ENCODE results near the gene PCP4.

Gene PCP4

DNA sequence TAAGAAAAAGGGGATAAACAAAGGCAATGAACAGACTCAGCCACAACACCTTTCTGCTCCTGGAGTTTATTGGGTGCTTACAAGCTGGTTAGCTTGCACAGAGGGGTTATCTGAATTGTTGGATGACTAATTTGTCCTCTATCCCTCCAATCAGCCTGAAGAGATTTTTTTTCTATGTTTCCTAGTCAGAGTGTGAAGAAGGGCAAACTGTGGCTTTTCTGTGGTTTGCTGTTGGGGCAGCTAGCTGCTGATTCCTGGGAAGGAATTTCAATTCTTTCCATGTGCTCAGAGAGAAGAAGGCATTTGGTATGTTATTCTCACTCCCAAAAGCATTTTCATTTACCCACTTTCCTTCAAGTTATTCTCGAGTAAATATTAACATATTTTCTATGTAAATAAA, 48.6 kb downstream of the PCP4 start:
- in situ Hi-C loops (cut with HindIII; ENCODE audit: low sequenced_read_pairs): no loop called here

DNA sequence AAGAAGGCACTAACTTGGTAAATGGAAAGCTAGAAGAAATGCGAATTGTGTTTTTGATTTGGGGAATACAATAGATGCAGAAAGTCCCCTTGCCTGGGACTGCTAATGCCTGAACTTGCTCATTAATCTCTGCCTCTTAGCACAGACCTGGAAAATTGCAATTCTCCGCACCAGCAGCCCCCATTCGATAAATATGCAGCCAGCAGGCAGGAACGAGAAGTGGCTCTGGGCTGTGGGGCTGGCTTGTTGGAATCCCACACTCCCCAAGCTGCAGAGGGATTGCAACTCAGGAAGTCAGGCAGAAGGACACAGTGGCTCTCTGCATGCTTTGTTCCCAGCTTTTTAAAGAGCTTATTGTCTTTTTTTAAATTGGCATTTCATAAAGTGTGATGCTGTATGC, 51.3 kb downstream of the PCP4 start:
- in situ Hi-C loops (cut with HindIII; ENCODE audit: low sequenced_read_pairs): no loop called here

DNA sequence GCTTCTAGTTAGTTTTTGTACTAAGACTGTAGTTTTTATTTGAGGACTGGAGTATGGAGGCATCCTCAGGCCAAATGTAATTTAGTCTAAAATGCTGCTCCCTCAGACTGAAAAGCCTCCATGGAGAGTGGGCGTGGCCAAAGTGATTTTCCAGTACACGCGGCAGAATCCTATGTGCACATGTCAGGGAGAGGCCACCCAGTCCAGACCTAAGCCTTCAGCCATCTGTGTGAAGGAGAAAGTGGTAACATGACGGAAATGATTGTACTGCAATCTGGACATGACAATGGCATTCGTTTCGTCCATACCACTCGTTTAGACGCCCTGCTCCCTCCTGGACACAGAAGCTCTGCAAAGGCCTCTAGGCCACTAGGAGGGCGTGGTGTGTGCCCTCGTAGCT, 56.2 kb downstream of the PCP4 start:
- in situ Hi-C loops (cut with HindIII; ENCODE audit: low sequenced_read_pairs): no loop called here

DNA sequence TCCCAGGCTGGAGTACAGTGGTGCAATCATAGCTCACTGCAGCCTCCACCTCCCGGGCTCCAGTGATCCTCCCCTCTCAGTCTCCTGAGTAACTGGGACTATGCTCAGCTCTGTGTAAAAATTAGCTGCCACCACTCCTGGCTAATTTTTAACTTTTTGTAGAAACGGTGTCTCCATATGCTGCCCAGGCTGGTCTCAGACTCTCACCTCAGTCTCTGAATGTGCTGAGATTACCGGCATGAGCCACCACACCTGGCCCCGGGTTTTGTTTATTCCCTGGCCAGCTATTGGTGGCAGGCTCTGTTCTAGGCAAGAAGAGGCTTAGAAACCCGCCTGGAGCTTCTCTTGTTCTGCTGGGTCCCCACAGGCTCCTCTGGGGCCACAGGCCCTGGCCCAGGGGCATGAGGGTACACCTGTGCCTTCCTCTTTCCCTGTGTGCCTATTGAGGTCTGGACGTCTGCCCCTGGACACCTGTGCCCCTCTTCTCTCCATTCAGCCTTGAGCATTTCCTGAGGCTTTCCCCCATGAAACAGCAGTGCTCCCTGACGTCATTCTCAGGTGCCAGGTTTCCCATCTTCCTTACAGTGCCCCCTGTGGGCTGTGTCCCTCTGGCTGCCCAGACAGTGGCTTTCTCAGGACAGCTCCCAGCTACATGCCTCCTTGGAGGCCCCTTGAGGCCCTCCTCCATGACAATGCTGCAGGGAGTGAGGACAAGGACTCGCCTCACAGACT, 57.5 kb downstream of the PCP4 start:
- in situ Hi-C loops (cut with HindIII; ENCODE audit: low sequenced_read_pairs): no loop called here

DNA sequence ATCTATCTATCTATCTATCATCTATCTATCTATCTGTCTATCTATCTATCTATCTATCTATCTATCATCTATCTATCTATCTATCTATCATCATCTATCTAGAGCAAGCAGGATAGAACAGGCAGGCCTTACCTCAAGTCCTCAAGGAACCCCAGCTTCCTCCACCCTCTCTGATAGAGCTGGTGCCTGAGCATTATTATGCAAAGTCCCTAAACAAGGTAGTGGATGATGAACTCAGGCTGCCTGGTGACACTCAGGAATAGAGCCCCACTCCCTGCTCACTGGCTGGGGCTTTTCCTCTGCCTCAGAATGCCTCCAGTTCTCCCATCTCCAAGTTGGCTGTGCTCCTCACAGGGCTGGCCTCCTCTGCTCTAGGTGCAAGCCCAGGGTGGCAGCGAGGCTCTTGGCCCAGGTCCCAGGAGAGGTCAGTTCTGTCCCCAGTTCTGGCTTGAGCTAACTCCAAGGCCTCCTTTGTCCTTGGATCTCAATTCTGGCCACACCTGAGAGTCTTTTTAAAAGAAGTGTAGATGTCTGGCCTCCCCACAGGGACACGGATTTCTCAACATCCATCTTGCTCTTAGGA, 60.2 kb downstream of the PCP4 start:
- in situ Hi-C loops (cut with HindIII; ENCODE audit: low sequenced_read_pairs): no loop called here

DNA sequence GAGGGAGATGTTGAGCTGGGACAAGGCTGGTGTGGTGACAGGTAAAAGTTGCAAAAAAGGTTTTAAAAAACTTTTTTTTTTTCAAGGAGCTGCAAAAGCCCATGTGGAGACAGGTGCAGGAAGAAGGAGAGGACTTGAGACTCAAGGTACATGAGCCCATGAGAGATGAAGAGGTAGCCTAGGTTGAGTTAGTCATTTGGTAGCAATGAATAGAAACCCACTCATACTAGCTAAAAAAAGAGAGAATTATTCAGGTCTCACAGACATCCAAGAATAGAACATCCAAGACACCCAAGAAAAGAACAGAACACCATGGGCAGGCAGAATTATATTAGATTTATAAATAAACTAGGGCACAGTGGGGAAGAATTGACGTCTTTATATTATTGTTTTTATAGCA, 65.1 kb downstream of the PCP4 start:
- in situ Hi-C loops (cut with HindIII; ENCODE audit: low sequenced_read_pairs): no loop called here

DNA sequence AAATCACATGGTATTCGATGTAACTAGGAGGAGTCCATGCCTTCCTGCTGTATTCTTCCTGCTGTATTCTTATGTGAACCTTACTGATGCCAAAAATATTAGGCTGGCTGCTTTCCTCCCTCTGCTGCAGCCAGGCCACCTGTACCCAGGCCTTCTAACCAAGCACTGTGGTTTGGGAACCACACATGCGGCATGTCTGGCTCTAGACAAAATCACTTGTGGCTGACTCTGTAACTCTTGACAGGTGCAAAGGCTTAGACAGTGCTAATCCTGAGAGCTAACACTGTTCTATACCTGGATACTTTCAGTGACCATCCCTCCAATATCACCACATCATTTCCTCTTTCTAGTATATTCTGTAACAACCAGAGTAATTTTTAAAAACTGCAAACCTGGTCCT, 67.7 kb downstream of the PCP4 start:
- in situ Hi-C loops (cut with HindIII; ENCODE audit: low sequenced_read_pairs): no loop called here

DNA sequence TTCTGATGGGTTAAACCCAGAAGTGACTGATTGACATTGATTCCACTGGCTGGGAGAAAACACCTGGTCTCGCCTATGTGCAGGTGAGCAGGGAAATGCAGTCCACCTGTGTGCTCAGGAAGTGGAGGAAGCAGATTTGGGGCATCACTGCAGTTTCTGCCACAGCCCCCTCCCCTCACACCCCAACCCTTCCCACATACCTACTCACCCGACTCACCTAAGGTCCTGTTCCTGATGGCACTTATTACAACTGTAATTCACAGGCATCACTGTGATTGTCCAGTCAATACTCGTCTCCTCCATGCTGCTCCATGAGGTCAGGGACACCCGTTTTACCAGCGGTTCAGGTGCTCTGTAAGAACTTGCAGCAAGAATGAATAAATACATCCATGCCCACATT, 68.5 kb downstream of the PCP4 start:
- in situ Hi-C loops (cut with HindIII; ENCODE audit: low sequenced_read_pairs): no loop called here

DNA sequence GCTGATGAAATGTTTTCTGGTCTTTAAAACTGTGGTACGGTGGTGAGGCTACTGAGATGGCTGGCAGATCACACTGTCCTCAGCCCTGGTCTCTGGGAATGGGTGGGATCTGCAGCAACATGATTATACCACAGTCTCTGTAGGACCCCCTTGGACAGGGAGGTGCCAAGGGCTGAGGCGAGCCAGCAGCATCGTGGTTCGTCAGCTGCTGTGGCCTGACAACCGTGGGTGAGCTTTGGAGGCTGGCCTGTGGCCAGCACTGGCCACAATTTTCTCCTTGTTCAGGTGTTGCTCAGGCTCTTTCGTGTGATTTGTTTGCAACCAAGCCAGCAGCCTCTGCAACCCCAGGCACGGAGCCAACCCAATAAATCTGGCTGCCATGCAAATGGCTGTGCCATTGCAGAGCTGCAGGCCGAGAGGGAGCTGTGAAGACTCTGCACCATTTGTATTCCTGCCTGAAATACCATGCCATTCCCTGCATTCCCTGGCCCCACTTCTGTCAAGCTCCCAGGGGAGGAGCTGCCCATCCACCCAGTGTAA, 70.9 kb downstream of the PCP4 start:
- in situ Hi-C loops (cut with HindIII; ENCODE audit: low sequenced_read_pairs): no loop called here

DNA sequence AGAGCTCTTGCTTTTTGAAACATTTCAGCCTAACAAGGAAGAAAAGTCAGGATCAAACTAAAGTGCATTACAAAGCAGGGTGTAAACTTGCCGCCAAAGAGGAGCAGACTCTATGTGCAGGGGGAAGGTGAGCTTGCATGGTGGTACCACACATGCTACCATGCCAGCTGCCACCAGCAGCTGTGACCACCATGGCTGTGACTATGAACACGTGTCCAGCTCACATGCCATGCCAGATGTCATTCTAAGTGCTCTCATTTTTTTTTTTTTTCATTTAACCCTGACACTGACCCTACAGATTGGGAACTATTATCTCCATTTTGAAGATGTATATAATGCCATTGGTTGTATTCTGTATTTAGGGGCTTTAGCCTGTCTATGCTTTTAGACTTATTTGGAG, 79.0 kb downstream of the PCP4 start:
- in situ Hi-C loops (cut with HindIII; ENCODE audit: low sequenced_read_pairs): no loop called here

DNA sequence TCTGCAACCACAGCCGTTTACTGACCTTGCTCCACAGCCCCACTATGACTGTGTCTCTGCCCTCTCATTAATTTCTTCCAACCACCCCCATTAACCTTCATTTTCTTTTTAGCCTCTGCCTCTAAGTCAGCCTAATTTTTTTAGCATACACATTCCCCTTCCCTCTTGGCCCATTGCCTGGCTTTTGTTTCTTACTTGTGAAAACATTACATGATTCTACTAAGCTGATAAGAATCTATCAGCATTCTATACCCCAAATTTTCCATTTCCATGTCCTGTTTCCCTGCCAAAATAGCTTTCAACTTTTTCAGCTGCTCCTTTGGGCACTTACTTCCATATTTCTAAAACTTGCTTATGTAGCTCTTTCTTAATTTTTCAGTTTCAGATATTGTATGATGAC, 79.8 kb downstream of the PCP4 start:
- in situ Hi-C loops (cut with HindIII; ENCODE audit: low sequenced_read_pairs): no loop called here

DNA sequence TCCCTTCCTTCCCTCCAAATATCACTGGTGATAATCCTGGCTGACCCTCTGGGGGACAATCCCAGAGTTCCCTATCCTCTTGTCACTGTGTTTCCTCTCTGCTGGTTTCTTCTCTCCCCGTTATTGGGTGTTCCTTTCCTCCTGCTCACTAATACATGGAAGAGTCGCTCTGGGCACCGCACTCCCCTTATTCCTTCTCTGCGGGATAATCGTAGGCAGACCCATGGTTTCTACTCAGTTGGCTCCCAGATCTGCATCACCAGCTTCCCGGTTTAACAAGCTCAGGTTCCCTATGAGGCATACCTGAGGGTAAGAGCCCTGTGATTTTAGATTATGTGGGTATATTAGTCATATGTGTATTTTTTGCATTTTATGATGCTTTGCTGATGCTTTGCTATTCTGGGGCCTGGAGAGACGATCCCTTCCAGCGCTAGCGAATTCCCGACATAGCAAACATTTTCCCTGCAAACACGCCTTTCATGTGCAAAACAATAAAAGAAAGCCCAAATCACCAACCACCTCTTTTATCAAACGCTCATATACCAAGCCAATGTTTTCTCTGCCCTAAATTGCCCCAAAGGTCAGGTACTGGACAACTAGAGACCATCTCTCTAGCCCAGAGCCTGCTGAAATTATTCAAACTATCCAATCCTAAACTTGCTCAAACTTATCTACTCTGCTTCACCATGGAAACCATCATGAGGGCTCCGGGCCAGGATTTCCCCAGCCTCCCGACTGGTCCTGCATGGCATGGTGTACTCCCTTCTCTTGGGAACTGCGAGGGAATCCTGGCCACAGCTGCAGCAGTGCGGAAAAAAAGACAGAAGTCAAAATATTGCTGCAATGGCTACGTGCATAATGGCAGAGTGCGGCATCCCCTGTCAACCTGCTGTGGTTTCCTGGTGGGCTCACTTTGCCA, 84.2 kb downstream of the PCP4 start:
- in situ Hi-C loops (cut with HindIII; ENCODE audit: low sequenced_read_pairs): no loop called here

DNA sequence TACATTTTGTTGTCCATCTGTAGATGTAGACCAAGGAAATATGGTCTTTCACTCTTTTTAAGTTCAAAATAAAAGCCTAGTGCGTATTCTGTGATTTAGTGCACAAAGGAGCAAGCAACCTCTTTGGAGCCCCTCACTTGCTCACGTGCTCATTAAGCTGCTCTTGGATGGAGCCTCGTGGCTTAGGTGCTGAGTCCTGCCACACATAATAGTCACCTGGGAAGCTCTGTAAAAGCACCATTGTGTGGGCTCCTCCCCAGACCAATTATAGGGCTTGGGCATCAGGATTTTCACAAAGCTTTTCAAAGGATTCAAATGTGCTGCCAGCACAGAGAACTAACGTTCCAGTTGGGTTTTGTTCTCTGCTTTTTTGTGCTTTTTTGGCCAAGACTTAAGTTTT, 85.0 kb downstream of the PCP4 start:
- in situ Hi-C loops (cut with HindIII; ENCODE audit: low sequenced_read_pairs): no loop called here

DNA sequence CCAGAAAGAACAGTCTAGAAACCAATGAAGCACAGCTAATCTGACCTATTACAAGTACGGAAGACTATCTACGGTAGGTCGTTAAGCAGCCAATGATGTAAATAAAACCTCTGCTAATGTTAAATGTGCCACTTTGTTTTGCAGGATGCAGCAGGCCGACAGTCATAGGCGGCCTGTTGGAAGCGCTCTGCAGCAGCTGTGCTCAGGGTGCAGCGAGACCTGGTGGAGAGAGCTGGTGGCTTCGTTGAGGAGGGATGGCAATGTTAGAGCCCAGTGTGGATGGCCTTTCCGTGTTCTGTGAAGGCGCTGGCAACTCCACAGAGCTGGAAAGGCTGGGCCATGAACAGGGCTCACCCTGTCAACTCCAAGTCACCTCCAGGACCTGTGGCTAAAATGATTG, 87.3 kb downstream of the PCP4 start:
- in situ Hi-C loops (cut with HindIII; ENCODE audit: low sequenced_read_pairs): no loop called here

DNA sequence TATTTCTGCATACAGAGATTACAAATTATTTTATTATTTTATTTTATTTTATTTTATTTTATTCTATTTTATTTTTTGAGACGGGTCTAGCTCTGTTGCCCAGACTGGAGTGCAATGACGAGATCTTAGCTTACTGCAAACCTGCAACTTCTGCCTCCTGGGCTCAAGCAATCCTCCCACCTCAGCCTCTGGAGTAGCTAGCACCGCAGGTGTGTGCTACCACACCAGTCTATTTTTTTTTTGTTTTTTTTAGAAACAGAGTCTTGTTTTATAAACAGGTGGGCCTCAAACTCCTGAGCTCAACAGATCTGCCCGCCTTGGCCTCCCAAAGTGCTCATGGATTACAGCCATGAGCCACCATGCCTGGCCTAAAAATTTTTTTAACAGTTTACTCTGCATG, 88.1 kb downstream of the PCP4 start:
- in situ Hi-C loops (cut with HindIII; ENCODE audit: low sequenced_read_pairs): no loop called here

DNA sequence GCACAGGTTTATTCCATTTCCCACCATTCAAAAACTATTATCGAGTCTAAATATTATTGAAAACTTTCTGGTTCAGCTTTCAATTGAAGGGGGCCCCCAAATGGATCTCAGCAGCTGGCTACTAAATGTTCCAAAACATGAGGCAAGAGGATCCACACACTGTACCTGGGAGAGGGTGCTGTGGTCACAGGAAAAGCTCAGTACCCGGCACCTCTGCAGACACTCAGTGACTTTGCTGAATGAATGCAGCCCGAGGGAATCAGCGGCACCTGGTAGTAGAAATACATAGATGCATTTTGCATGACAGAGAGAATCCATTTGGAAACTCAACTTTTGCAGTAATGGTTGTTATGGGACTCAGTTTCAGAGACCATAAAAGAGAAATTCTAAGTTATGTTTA, 89.3 kb downstream of the PCP4 start:
- in situ Hi-C loops (cut with HindIII; ENCODE audit: low sequenced_read_pairs): no loop called here

DNA sequence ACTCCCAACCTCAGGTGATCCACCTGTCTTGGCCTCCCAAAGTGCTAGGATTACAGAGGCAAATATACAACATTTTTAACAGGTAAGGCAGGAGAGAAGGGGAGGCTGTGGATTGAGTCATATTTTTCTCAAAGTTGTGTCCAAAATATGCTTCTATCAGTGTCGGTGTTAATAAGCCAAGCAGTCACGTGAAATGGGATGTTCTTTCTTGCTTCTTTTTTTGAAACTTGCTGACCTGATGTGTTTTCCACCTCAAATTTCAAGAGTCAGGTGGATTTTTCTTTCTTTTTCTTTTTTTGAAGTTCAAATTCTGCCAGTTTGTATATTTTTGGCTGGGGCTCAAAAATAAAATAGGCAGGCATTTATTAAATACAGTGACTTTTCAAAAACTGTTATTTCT, 91.5 kb downstream of the PCP4 start:
- in situ Hi-C loops (cut with HindIII; ENCODE audit: low sequenced_read_pairs): no loop called here

DNA sequence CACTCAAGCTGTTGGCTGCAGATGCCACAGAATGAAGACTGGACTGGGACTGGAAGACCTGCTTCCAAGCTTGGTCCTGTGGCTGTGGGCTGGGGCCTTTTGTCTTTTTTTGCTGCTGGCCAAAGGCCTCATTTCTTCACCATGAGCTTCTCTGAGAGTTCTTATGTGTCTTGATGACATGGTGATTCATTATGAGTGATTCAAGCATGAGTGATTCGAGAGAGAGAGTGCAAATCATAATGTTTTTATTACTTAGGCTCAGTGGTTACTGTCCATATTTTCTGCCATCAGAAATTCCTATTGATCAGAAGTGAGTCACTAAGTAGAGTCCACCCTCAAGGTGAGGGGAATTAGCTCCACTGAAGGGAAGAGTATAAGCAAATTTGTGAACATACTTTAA, 94.0 kb downstream of the PCP4 start:
- in situ Hi-C loops (cut with HindIII; ENCODE audit: low sequenced_read_pairs): no loop called here

DNA sequence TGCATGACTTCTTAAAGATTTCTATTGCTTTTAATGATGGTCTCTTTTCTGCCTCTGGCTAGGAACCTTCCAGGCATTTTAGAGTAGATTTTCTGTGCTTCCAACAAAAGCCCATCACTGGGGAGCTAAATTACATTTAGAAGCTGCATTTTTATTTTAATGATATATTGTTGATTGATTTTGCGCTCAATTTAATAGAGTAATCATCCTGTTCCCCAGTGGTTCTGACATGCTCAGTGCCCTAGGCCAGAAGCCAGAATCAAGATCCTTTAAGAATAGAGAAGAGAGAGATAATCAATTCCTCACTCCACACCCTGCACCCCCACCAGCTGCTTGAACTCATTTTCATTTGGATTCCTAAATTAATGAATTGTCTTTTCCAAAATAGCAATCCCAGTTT, 97.8 kb downstream of the PCP4 start:
- in situ Hi-C loops (cut with HindIII; ENCODE audit: low sequenced_read_pairs): no loop called here

DNA sequence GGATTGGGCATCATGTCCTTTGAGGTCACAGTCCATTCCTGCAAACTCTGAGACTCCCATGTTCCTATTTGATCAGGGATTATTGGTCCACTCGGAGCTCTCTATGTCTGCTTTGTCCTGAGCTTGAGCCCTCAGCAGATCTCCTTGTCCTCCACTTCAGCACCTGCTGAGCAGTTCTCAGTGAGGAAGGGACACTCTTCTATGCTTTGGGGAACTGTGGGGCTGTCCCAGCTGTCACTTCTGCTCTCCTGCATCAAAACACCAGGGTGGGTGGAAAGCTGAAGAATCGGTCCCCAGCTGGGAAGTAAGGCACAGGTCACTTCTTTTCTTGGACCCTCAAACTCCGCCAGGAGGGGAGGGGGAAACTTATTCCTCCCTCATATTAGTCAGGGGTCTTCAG, 99.5 kb downstream of the PCP4 start:
- in situ Hi-C loops (cut with HindIII; ENCODE audit: low sequenced_read_pairs): no loop called here

DNA sequence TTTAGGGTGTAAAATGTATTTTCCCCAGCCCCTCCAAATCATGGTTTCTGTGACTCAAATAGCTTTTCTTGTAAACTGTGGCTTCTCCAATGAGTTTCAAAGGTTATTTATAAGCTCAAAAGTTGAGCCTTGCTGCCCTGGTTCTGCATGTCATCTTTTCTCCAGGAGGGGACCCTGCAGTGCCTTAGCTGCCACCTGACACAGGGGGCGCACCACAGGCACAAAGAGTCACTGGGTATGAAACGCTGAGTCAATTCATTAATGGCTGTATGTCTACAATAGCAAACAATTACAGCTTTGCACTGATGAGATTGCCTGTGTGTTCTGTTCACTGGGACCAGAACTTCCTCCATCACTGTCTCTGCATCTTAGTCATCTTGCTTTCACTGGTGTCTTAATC, 100.8 kb downstream of the PCP4 start:
- in situ Hi-C loops (cut with HindIII; ENCODE audit: low sequenced_read_pairs): no loop called here

All from DLD1 (cell line).